PC-9 (cell line): ENCODE data around the gene RSPH4A. TPM values are rescaled to one million over a fixed set of nuclear protein-coding genes. Genes with fewer than 3 reads are reported as not detected.

Source experiments
- BruUV-seq: library from RNA; stranded (reverse); fragments of 400-500 nt; replicated peaks from 2 replicates; lab custom pipeline; 2021; lab: Mats Ljungman, UMichigan
- CTCF ChIA-PET: fragments of 300-600 bp; sonication (Branson Sonifier 250); formaldehyde crosslinking; loops from one replicate; lab custom pipeline; 2022; ENCODE audit warnings: antibody characterized with exemption; lab: Charles Lee
- POLR2A ChIA-PET: fragments of 300-600 bp; sonication (Branson Sonifier 250); formaldehyde crosslinking; loops from one replicate; lab custom pipeline; 2022; ENCODE audit warnings: antibody characterized with exemption; ENCODE audit not compliant: unreplicated experiment; lab: Charles Lee
- DNase-seq, 2 experiments: peaks; one replicate each; pipeline versions ENCODE4 v3.0.0 to v3.0.0-alpha.2; 2015 to 2022; ENCODE audit warnings: mixed read lengths in 1 of 2
- H2AFZ ChIP-seq: fragments of 200-600 bp; sonication (generic); 2 replicates; pipeline ENCODE4 v1.8.1; 2017; ENCODE audit warnings: antibody characterized with exemption
- H3F3A ChIP-seq: fragments of 200-600 bp; sonication (generic); 2 replicates; pipeline ENCODE4 v1.8.1; 2017; ENCODE audit warnings: antibody characterized with exemption, mild to moderate bottlenecking, low read depth; ENCODE audit not compliant: insufficient read depth
- H3K27ac ChIP-seq: fragments of 200-600 bp; sonication (generic); 2 replicates; pipeline ENCODE4 v1.6.1; 2016; ENCODE audit warnings: mixed run types
- H3K27me3 ChIP-seq: fragments of 200-600 bp; sonication (generic); 2 replicates; pipeline ENCODE4 v1.6.1; 2016; ENCODE audit warnings: low read depth, mixed run types; ENCODE audit not compliant: insufficient read depth
- H3K36me3 ChIP-seq: fragments of 200-600 bp; sonication (generic); 2 replicates; pipeline ENCODE4 v1.6.1; 2016; ENCODE audit warnings: low read depth, mixed run types
- H3K4me1 ChIP-seq: fragments of 200-600 bp; sonication (generic); replicated peaks from 2 replicates; pipeline ENCODE4 v1.6.1; 2016; ENCODE audit warnings: mixed run types; ENCODE audit not compliant: insufficient read depth
- H3K4me2 ChIP-seq: fragments of 200-600 bp; sonication (generic); 2 replicates; pipeline ENCODE4 v1.6.1; 2017; ENCODE audit warnings: mixed run types
- H3K4me3 ChIP-seq: fragments of 200-600 bp; sonication (generic); 2 replicates; pipeline ENCODE4 v1.6.1; 2016; ENCODE audit warnings: mixed run types
- H3K79me2 ChIP-seq: fragments of 200-600 bp; sonication (generic); 2 replicates; pipeline ENCODE4 v1.6.1; 2017; ENCODE audit warnings: low read depth, mixed run types
- H3K9me2 ChIP-seq: fragments of 200-600 bp; sonication (generic); 2 replicates; pipeline ENCODE4 v1.8.1; 2017; ENCODE audit warnings: mild to moderate bottlenecking; ENCODE audit not compliant: insufficient read depth
- H3K9me3 ChIP-seq: fragments of 200-600 bp; sonication (generic); 2 replicates; pipeline ENCODE4 v1.8.1; 2016; ENCODE audit warnings: low read depth; ENCODE audit not compliant: insufficient read depth
- H4K20me1 ChIP-seq: fragments of 200-600 bp; sonication (generic); 2 replicates; pipeline ENCODE4 v1.8.1; 2017; ENCODE audit not compliant: insufficient read depth
- EZH2 ChIP-seq: fragments of 200-600 bp; sonication (generic); IDR thresholded peaks from 2 replicates; pipeline ENCODE4 v1.8.0; 2017; ENCODE audit warnings: antibody characterized with exemption, low read depth
- intact Hi-C: fragments of 100-400 bp; cut with micrococcal nuclease; formaldehyde crosslinking; loops from one replicate; pipeline ENCODE4 v1.10.0; 2022; ENCODE audit not compliant: unreplicated experiment
- total RNA-seq: library from RNA; stranded (reverse); gene quantifications from 2 replicates; pipeline ENCODE4 v1.2.3, GENCODE V29; 2021
- TF ChIP-seq, protein P1 (sequence below): fragments of 200-600 bp; sonication (generic); conservative IDR thresholded peaks from 2 replicates; pipeline ENCODE4 v1.6.1; 2017; ENCODE audit warnings: mixed run types, antibody characterized with exemption, mild to moderate bottlenecking, moderate library complexity

The RSPH4A gene
- total RNA-seq, 1 experiment from 2014 or later = 0.24 TPM

DNA sequence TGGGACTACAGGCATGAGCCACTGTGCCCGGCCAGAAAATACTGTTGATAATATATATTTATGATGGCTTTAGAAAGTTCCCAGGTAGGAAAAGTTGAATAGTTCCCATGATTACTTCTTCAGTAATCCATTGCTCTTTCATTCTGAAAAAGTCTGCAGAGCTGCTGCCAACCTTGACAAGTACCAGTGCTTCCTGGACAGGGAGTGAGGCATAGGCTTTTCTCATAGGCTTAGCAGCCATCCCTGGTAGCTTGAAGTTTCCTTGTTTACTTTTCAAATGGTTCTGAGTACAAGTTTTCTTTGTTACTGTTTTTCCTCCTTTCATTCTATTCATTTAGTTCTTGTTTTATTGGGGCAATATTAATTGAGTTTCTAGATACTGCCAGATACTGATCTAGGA, 37.1 kb upstream of the RSPH4A start:
- no peak overlapping the region for H3K4me3 ChIP-seq
- TF ChIP-seq, protein P1, sequence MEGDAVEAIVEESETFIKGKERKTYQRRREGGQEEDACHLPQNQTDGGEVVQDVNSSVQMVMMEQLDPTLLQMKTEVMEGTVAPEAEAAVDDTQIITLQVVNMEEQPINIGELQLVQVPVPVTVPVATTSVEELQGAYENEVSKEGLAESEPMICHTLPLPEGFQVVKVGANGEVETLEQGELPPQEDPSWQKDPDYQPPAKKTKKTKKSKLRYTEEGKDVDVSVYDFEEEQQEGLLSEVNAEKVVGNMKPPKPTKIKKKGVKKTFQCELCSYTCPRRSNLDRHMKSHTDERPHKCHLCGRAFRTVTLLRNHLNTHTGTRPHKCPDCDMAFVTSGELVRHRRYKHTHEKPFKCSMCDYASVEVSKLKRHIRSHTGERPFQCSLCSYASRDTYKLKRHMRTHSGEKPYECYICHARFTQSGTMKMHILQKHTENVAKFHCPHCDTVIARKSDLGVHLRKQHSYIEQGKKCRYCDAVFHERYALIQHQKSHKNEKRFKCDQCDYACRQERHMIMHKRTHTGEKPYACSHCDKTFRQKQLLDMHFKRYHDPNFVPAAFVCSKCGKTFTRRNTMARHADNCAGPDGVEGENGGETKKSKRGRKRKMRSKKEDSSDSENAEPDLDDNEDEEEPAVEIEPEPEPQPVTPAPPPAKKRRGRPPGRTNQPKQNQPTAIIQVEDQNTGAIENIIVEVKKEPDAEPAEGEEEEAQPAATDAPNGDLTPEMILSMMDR = no peak
- TF ChIP-seq EZH2 = no peak
- no peak overlapping the region for H3K4me2 ChIP-seq
- no peaks in the 10 kb centered on the region for H3K9me3 ChIP-seq
- no peaks in the 10 kb centered on the region for H3K9me2 ChIP-seq
- H3K27me3 ChIP-seq = no peaks in the 10 kb centered on the region
- no TSS peak for BruUV-seq
- H2AFZ ChIP-seq = no peak overlapping the region
- H3K27ac ChIP-seq = no peak overlapping the region
- peaks cover 12% of the 10 kb centered on the region for H3K36me3 ChIP-seq
- ChIA-PET POLR2A (no interaction called here), CTCF (no interaction called here)
- no peaks in the 10 kb centered on the region; the same call in 1 of the 2 replicates for H3F3A ChIP-seq
- H4K20me1 ChIP-seq = no peaks in the 10 kb centered on the region
- intact Hi-C loops = no loop called here
- peaks cover 42% of the 10 kb centered on the region for H3K79me2 ChIP-seq
- DNase-seq = no peak
- H3K4me1 ChIP-seq = no peaks in the 10 kb centered on the region

DNA sequence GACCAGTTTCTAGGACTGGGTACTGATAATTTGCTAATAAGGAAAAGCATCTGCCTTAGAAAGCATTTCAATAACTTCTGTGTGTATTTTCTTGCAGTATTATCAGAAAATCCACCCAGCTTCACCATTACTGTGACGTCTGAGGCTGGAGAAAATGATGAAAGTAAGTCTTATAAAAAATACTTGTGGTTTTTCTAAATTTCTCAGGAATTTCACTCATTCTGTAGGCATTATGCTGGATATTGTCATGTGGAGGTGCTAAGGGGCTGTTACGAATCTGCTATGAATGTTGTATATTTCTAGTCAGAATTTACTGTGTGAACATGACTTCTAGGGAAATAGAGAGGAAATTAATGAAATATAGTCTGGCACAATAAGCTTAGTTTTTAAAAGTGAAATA, 36.1 kb upstream of the RSPH4A start:
- Histone ChIP-seq H3K79me2 (peaks cover 32% of the 10 kb centered on the region), H2AFZ (no peak overlapping the region), H3K36me3 (peaks cover 13% of the 10 kb centered on the region), H3K9me2 (no peaks in the 10 kb centered on the region), H4K20me1 (no peaks in the 10 kb centered on the region), H3K9me3 (no peaks in the 10 kb centered on the region), H3K4me2 (no peak overlapping the region), H3K27me3 (no peaks in the 10 kb centered on the region), H3F3A (no peaks in the 10 kb centered on the region; the same call in 1 of the 2 replicates), H3K4me3 (no peak overlapping the region), H3K27ac (no peak overlapping the region), H3K4me1 (no peaks in the 10 kb centered on the region)
- POLR2A ChIA-PET = interaction anchor here (0.5 kb wide), 1 partner anchor 344 kb away, joined by 7 read pairs; no protein-coding TSS in a partner anchor
- DNase-seq = no peak
- CTCF ChIA-PET = no interaction called here
- TF ChIP-seq EZH2 = no peak
- TF ChIP-seq, protein P1 = no peak
- no TSS peak for BruUV-seq
- intact Hi-C loops = no loop called here

DNA sequence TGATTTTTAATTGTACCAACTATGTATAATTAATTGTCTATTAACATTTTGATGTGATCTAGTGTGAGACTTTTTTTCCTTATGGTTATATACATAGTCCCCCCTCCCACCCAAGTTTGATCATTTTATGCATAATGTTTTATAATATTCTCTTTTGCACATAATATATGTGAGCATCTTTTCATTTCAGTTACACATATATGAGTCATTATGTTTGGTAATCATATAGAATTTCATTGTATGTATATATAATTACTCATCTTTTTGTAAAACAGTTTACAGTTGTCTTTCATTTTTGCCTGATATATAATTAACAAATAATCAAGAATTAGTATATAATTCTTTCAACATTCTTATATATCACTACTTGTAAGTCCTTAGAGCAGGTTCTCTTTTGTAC, 30.0 kb upstream of the RSPH4A start:
- Histone ChIP-seq H3K27me3 (no peaks in the 10 kb centered on the region), H3K4me2 (no peak overlapping the region), H3K9me2 (no peaks in the 10 kb centered on the region), H3K4me3 (no peak overlapping the region), H3K79me2 (no peaks in the 10 kb centered on the region), H3K27ac (no peak overlapping the region), H2AFZ (no peak overlapping the region), H3K9me3 (no peaks in the 10 kb centered on the region), H3K4me1 (no peaks in the 10 kb centered on the region), H3K36me3 (peaks cover 39% of the 10 kb centered on the region), H3F3A (no peaks in the 10 kb centered on the region; the same call in 1 of the 2 replicates), H4K20me1 (0 out of 2 replicates have a peak, but pooled peaks cover 2% of the 10 kb centered on the region)
- TF ChIP-seq, protein P1 = no peak
- no peak for TF ChIP-seq EZH2
- ChIA-PET CTCF (no interaction called here), POLR2A (no interaction called here)
- no peak for DNase-seq
- BruUV-seq = no TSS peak
- intact Hi-C loops = no loop called here
